ENCODE data around the gene PDCL2. TPM values are rescaled to one million over a fixed set of nuclear protein-coding genes. Genes with fewer than 3 reads are reported as not detected.

PDCL2 gene
- total and polyA plus RNA-seq, 2 of the 13 experiments (the other 11 are each of a cell fraction or from before 2014, with no cell fraction given): not detected

GRCh38 chr4:55634417-55635128 is 42.5 kb upstream of the PDCL2 start:
- no peak overlapping the region for H3K4me2 ChIP-seq (ENCODE audit: low read depth, low read length)
- H2AFZ ChIP-seq (ENCODE audit: low read length): no peak overlapping the region
- no peak overlapping the region for H3K27ac ChIP-seq (ENCODE audit: extremely low read length, insufficient read depth, low read length)
- H3K4me1 ChIP-seq (ENCODE audit: insufficient read depth, low read length): peaks cover 14% of the 10 kb centered on the region
- H4K20me1 ChIP-seq (ENCODE audit: insufficient read depth, low read length): no peaks in the 10 kb centered on the region
- ATAC-seq: no peak
- H3K9ac ChIP-seq (ENCODE audit: insufficient read depth, low read depth, low read length): no peak overlapping the region
- intact Hi-C loops (cut with micrococcal nuclease; ENCODE audit: unreplicated experiment) (no loop called here), in situ Hi-C loops (cut with HindIII; ENCODE audit: extremely low pct_ligation_motif_present, low pct_unique_long_range_greater_than_20kb) (no loop called here)
- ChIA-PET POLR2A (no interaction called here), CTCF (ENCODE audit: low intra/inter-chr PET ratio, low total read pairs) (no interaction called here)
- no peak for DNase-seq (ENCODE audit: low spot score)
- no peaks in the 10 kb centered on the region for H3K36me3 ChIP-seq (replicated peaks in 1 of 2; ENCODE audit: control insufficient read depth in 1 of 2, insufficient read depth in 2 of 2, low read length in 2 of 2)
- 3% methylated on average over 2 of the region's 3 CpGs for WGBS (ENCODE audit: low lambda C conversion rate)
- H3K79me2 ChIP-seq (ENCODE audit: insufficient read depth, low read length): no peaks in the 10 kb centered on the region
- peaks cover 7 to 43% of the 10 kb centered on the region in 2 experiments for H3K27me3 ChIP-seq (ENCODE audit: control insufficient read depth in 1 of 2, insufficient read depth in 2 of 2, low read length in 2 of 2)
- no peaks in the 10 kb centered on the region for H3K9me3 ChIP-seq (ENCODE audit: low read length)
- BruUV-seq (replicated peaks): no TSS peak
- no peak overlapping the region for H3K4me3 ChIP-seq (replicated peaks in 1 of 3; ENCODE audit: insufficient read depth in 1 of 3, low read depth in 2 of 3, low read length in 3 of 3)
- FAIRE-seq: no peak
- no peak for TF ChIP-seq POGZ (CRISPR knock-in tag; IDR thresholded peaks at IDR 0.05)
- TF ChIP-seq ETV6 (CRISPR knock-in tag; conservative IDR thresholded peaks at IDR 0.05): no peak
- TF ChIP-seq ARID4A (CRISPR knock-in tag; IDR thresholded peaks at IDR 0.05; ENCODE audit: borderline replicate concordance): no peak
- no peak for TF ChIP-seq USF2 (IDR thresholded peaks at IDR 0.05; ENCODE audit: low read depth, low read length)
- TF ChIP-seq USF2 (CRISPR knock-in tag; IDR thresholded peaks at IDR 0.05; ENCODE audit: borderline replicate concordance): no peak
- TF ChIP-seq ZFY (CRISPR knock-in tag; IDR thresholded peaks at IDR 0.05): no peak
- TF ChIP-seq ZNF672 (CRISPR knock-in tag; IDR thresholded peaks at IDR 0.05): no peak
- no peak for TF ChIP-seq HOXA5 (CRISPR knock-in tag; IDR thresholded peaks at IDR 0.05)
- TF ChIP-seq CHD4 (IDR thresholded peaks at IDR 0.05; ENCODE audit: borderline replicate concordance, low read length): no peak
- TF ChIP-seq MZF1 (CRISPR knock-in tag; IDR thresholded peaks at IDR 0.05; ENCODE audit: borderline replicate concordance): no peak
- no peak for TF ChIP-seq ZKSCAN8 (CRISPR knock-in tag; IDR thresholded peaks at IDR 0.05; ENCODE audit: borderline replicate concordance)
- no peak for TF ChIP-seq ZHX2 (IDR thresholded peaks at IDR 0.05; ENCODE audit: low read depth)
- TF ChIP-seq ZHX2 (CRISPR knock-in tag; IDR thresholded peaks at IDR 0.05; ENCODE audit: borderline replicate concordance): no peak
